Stimulated activated CD4-positive, alpha-beta T cell treated with anti-CD3 and anti-CD28 coated beads, Interleukin-1b, Interleukin-23, amount 100 ng/mL, for 48 hours (primary cell): ENCODE measurements around the gene GPATCH8.

ENCODE experiments used
- DNase-seq: peaks from one replicate; pipeline ENCODE4 v3.0.0-alpha.2; 2020

GPATCH8 gene

DNA sequence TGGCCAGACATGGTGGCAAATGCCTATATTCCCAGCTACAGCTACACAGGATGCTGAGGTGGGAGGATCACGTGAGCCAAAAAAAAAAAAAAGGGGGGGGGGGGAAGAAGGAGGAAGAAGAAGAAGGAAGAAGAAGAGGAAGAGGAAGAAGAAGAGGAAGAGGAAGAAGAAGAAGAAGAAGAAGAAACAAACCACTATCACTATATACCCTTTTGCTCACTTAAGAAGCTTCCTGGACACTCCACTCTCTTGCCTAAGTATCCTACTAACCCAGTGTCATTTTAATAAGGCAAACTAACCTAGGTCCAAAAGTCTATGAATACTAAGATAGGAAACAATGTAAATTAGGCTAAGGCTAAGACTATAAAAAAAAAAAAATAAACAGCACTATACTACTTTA, 54.8 kb downstream of the GPATCH8 start:
- DNase-seq: no peak

DNA sequence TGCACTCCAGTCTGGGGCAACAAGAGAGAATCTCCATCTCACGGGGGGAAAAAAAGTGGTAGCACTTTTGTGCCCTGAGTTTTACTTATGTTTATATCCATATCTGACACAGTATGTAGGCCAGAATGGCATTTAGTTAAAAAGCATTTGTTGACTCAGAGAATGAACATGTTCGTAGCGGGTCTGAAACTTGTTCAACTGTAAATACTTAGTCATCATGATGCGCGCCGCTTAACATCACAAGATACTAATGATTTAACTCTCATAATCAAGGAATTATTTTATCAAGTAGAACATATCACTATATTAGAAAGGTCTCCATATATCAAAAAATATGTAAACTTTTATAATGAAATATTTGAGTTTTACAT, 58.5 kb downstream of the GPATCH8 start:
- no peak for DNase-seq

DNA sequence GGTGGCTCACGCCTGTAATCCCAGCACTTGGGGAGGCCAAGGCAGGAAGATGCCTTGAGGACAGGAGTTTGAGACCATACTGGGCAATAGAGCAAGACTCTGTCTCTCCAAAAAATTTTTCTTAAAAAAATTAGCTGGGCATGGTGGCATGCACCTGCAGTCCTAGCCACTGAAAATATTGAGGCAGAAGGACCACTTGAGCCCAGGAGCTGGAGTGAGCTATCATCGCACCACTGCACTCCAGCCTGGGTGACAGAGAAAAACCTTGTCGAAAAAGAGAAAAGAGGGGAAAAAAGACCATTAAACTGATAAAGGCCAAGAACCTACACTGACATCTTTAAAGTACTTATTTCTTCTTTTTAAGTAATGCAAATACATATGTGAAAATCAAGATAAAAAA, 60.4 kb downstream of the GPATCH8 start:
- DNase-seq: no peak

DNA sequence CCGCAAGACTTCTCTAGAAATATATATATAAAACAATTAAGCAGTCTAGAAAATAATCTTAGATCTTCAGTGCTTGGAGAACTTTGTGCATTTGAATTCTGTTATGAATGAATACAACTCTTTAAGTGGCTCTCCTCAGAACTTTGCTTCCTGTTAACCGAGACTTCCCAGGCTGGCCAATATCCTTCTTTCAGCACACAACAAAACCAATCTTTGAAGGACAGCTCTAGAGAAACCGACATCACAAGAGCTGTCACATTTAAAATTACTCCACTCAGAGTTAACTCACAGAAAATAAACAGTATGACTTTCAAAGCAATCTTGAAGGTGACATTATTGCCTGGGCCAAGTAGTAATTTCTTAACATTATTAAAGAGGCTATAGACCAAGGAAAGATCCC, 64.0 kb downstream of the GPATCH8 start:
- no peak for DNase-seq

DNA sequence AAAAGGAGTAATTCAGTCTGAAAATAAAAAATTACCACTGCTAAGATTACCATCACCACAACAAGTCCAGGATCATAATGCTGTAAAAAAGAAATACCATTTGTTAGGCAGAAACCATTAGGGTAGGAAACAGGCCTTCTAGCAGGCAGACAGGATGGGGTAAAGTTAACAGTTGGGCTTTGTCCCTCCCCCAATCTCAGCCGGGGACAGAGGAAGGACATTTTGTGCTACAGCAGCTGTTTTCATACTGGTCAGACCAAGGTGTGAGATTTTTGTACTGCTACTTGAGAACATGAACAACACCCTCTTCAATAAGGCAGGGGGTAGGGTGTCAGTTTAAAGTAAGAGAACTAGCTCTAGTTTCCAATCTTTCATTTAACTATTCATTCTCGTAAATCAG, 64.6 kb downstream of the GPATCH8 start:
- DNase-seq: no peak

DNA sequence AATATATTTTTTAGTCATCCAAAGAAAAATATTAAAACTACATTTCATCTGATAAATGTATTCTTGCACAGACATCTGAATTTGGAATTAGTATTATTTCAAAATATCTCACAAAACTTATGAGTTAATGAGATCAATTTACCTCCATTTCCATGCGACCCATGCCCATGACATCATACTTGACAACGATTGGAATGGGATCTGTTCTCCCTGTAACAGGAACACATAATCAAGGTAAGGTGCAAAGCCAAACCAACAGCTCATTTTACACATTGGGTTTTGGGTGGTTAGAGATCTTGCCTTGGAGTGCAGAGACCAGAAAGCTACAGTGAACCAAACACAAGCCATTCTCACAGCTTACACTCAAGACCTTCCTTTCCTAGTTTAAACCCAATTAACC, 66.9 kb downstream of the GPATCH8 start:
- no peak for DNase-seq

DNA sequence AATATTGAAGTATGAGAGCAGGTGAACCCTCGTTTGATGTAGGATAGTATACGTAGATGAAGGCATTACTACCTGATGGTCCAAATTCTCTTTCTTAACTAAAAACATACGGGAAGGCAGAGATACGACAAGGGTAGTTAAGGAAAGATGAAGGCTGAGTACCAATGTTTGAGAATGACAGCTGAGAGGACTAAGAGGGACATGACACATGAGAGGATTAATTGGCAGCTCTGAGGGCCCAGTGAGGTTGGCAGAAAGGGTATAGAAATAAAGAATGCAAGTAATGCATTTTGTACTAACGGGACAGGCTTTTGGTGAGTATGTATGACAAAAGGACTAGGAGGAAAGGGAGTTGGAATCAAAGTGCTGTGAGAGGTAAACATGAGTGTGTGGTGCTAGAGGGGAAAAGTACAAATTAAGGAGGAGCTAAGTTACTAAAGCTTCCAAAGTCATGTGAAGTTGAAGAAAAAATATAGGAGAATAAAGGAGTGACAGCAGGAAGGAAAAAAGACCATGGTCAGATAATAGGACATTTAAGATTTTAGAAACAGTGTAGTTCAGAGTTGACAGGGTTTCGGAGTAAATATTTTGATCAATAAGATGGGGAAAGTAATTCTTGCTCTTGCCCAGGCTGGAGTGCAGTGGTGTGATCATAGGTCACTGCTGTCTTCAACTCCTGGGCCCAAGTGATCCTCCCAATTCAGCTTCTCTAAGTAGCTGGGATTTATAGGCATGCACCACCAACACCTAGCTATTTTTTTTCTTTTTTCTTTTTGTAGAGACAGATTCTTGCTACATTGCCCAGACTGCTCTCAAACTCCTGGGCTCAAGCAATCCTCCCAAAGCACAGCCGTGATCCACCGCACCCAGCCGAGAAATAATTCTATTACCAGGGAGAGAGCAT, 70.7 kb downstream of the GPATCH8 start:
- no peak for DNase-seq

DNA sequence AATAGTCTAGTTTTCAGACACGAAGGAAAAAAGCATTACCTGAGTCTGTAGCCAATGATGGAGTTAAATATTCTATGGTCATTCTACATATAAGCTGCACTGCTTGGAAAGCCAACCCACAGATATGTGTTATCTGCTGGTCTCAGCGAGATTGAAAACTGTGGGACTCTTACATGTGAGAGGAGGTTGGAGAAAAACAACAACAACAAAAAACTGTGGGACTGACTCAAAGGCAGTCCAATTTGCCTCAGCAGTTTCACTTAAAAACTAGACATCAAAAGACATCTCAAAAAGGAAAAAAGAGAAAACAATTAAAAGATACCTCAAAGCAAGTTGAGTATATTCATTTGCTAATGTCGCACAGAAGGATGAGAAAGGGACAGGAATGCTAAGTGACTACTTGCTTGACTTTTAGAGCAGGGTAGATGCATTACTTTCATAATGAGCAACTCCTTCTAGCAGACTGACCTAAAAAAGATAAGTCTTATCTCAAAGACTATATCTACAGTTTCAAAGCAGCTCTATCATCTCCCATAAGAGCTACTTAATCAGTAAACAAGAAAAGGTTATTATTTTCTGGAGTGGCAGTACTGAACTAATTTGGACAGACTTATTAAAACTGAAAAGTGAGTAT, 78.3 kb downstream of the GPATCH8 start:
- no peak for DNase-seq

DNA sequence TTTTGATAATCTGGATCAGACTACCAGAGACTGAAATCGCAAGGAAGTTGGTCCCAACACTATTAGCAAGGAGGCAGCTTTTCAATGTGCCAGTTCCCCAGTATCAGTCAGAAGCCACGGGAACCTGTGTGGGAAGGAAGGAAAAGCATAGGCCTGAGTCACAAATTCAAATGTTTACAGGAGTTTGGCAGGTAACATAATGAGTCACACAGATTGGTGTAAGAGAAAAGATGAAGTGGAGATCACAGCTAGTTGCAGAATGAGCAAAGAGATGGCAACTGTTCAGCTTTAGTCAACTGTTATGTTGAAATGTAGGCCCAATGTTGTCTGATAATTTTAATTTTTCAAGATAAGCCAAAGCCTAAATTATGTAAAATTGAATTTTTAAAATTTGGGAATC, 85.7 kb downstream of the GPATCH8 start:
- peak; percentile 13 for DNase-seq

DNA sequence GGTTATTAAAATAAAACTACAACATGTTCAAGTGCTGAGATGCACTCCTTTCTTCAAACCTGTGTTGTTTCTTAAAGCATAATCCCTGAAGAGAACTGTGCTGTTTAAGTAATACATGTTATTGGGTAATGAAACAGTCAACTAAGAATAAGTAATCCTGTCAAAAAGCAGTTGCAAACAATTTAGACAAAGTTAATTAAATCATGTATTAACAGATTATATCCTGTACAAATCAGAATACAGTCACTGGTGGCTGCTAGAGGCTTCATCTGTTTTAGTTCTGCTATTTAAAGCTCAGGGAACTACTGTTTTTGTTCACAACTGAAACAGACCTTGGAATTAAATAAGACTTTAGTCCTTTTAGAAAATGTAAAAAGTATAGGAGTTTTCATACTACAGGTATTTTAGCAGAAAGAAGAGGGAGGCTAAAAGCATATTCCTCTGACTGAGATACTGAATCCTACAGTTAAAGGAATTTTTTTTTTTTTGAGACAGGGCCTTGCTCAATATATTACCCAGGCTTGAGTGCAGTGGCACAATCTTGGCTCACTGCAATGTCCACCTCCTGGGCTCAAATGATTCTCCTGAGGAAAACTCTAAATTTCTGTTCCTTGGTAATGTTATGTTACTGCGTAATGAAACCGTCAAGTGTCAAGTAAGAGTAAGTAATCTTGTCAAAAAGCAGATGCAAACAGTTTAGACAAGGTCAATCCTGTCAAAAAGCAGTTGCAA, 86.5 kb downstream of the GPATCH8 start:
- DNase-seq: no peak

DNA sequence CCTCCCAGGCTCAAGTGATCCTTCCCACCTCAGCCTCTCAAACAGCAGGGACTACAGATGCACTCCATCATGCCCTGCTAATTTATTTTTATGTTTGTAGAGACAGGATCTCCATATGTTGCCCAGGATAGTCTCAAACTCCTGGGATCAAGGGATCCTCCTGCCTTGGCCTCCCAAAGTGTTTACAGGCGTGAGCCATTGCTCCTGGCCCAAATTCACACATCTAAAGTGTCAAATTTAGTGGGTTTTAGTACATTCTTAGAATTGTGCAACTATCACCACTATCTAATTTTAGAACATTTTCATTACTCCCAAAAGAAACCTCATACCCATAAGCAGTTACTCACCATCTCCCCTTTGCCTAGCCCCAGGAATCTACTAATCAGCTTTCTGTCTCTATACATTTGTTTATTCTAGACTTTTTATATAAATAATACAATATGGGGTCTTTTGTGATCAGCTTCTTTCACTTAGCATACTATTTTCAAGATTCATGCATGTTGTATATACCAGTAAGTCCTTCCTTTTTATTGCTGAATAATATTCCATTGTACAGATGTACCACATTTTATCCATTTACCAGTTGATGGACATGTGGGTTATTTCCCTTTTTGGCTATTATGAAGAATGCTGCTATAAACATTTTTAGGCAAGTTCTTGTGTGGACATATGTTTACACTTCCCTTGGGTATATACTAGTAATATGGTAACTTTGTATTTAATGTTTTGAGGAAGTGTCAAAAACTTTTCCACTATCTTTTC, 88.6 kb downstream of the GPATCH8 start:
- DNase-seq: no peak

DNA sequence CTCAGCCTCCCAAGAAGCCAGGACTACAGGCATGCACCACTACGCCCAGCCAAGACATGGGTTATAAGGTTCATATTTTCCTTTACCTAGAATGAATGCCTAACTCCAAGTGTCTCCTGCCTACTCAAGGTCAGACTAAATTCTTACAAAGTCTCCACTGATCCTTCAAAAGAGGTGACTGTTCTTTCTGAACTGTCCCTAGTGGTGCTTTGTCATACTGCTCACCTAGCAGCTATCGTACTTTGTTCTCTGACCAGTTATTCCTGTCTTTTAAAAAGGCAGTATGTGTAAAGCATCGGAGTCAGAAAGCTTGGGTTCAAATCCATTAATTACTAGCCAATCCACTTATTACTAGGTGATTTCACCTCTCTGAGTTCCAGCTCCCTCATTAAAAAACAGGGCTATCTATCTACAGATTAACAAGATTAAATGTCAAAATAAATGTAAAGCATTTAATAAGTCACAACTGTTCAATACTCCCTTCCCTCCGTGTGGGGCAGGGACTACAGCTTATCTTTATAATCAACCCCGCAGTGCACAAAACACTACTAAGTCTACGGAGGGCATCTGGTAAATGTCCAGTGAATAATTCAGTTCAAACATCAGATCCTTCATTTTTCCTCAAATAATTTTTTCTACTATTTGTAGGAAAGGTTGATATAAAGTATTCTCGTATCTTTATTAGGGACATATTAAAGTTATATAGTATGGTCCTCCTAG, 93.7 kb downstream of the GPATCH8 start:
- no peak for DNase-seq

DNA sequence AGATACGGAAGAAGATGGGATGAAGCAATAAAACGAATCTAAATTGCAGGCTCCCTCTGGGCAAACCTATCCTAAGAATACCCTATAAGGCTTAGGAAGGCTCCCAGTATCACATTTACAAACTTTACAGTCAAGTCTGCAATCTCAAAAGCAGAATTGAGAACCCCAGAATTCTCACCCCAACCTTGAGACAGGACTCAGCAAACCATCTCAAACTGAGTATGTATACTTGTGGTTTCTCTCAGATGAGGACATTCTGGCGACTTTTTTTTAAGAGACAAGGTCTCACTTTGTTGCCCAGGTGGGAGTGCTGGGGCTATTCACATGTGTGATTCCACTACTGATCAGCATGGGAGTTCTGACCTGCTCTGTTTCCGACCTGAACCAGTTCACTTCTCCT, 94.4 kb downstream of the GPATCH8 start:
- DNase-seq: no peak

DNA sequence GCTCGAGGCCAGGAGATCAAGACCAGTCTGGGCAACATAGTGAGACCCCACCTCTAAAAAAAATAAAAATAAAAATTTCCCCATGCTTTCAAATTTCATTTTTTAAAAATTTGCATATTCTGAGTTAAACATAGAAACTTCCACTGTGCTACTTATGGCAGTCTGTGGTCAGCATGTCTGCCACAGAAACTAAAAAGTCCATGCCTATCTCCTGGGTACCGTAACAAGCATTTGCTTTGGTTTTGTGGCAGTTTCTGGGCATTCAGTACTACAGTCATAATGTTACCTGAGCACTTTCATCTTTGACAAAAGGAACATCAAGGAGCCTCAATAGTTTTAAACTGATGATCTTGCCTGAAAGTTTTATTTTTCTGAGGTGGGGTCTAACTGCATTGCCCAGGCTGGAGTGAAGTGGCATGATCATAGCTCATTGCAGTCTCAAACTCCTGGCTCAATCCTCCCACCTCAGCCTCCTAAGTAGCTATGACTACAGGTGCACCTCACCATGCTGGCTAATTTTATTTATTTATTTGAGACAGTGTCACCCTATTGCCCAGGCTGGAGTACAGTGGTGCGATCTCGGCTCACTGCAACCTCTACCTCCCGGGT, 100.5 kb downstream of the GPATCH8 start:
- no peak for DNase-seq

DNA sequence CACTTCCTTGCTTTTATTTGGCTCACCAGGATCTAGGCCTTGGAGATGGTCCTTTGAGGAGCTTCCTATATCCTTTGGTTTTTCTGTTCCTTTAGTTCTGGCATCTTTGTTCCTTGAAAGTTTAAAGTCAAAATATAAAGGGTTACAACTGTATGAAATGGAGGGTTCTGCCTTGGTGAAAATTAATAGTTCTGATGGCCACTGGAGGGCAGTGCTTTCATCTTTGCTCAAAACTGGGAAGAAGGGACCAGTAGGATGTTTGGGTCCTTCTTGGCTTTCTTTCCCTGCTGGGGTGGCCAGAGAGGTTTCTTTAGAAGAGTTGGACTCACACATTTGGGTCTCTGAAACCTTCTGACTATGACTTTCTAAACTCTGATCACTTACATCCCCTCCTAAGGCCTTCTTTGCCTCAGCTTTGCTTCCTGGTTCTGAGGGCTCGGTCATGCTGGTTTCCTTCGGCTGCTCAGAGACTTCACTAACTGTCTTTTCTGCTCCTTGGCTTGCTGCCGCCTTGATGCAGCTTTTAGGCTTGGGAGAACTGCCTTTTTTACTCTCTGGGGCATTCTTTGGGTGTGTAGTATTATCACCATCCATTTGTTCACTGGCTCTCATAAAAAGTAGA, 102.9 kb downstream of the GPATCH8 start:
- no peak for DNase-seq

DNA sequence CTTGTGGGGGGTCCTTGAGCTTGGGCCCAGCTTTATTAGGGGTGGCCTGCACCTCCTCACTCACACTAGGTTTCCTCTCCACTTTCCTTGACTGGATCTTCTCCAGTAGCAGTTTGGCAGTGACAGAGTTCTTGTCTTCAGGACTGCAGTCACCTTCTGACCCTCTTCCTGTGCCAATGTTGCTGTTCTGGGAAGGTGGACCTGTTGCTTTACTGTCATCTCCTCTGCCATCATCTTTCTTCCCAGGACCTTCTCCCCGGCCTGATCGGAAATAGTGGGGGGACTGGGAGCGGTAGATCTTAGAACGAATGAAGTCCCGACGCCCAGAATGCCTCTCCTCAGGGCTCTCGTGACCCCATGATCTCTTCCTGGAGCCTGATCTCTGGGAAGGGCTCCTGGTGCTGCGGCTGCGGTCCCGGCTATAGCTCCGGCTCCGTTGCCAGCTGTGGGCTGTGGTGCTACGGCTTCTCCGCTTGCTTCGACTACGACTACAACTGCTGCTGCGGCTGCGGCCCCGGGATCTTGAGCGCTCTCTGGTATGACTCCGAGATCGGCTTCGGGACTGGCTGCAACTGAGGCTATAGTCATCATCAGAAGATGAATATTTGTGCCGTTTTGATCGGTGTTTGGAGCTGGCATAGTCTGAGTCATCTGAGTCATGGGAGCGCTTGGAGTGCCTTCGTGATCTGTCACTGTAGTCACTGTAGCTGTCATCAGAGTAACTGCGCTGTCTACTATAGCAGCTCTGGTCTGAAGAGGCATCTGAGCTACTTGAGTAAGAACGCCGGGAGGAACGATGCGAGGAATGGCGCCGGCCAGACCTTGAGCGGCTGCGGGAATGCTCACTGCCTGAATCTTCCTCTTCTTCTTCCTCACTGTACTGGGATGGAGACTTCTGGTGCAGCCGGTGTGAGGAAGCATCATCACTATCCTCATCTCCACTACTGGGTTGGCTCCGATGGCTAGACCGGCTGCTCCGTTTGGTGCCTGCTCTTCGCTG, 104.2 kb downstream of the GPATCH8 start:
- DNase-seq: no peak

DNA sequence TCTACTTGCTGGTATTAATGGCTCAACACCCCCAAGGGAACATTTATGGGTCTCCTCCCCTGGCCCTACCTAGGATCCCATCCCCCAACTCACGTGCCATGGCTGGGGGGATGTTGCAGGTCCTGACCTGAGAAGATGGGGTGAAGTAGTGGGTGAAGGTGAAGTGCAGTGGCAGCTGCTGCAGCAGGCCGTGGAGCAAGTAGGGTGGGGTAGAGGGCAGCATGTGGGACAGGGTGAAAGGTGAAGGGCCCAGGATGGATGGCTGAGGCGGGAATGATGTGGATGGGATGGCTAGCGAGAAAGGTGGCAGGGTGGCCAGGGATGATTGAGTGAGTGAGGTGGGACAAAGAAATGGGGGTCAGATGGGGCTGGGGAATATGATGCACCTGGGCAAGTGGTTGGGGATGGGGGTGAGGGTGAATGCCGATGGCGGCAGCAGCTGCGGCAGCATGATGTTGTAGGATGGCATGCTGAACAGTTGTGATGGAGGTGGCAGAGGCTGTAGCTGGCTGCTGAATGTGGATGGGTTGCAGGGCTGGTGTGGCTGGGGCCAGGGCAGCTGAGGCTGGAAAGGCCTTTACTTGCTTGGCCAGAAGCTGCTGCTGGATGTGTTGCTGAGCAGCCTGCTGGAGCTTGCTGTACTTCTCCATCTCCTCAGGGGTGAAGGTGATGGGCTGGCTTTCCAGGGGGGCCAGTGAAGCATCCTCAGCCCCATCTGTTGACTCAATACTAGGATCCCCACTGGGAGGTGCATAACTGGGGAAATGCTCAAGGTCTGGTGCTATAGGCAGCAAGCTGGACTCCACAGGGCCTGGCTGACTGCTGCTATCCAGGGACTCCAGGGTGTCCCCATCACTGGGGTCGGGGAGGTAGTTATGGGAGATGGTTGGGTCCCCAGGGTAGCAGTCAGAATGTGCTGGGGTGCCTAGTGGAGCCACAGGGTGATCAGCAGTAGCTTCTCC, 105.4 kb downstream of the GPATCH8 start:
- no peak for DNase-seq

DNA sequence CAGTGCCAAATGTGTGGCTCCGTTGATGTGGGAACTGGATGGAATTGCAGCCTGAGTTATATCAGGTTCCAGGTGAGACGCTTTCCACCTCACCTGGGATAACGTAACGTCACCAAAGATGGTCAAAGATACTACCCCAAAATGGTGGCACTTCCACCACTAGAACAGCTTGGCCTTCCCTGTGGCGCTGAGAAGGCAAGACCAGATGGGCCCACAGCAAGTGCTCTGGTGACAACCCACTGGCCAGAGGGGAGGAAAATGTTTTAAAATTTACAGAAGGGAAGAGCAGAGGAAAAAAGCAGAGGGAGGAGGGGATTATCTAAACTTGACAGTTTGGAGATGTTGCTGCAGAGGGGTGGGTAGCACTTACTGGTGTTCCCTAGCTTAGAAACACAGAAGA, 106.3 kb downstream of the GPATCH8 start:
- no peak for DNase-seq

DNA sequence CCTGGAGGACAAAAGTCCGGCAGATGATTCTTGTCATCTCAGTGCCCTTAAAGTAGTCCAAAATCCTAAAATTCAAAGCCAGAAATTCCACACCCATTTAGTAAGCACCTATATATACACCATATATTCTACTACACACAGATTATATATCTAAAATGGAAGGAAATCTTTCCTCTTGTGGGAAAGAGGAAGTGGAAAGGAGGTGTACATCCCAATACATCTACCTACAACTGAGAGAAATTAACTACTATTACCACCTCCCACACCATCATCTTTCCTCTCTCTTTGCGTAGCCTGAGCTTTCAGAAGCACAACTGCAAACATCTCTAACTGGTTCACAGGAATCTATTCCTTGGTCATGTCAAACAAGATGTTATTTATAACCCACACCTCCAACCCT, 108.4 kb downstream of the GPATCH8 start:
- no peak for DNase-seq
